Choroid plexus epithelial cell (primary cell): ENCODE results near the gene JCAD.
A peak's percentile ranks its signal among the peaks of the same experiment; 100 is the strongest.
"Not testable (repeated sequence)": the region's sequence is repeated elsewhere in the genome, so short reads cannot be mapped to it uniquely, and the experiment has no call there.

Experiments used
- DNase-seq: peaks from one replicate; pipeline ENCODE4 v3.0.0-alpha.2; 2010; ENCODE audit warnings: low read depth
- H3K4me3 ChIP-seq: 2 replicates; pipeline ENCODE4 v1.5.1; 2011; ENCODE audit warnings: low read depth, mild to moderate bottlenecking, control low read depth, low read length, moderate library complexity
- CTCF ChIP-seq: conservative IDR thresholded peaks from 2 replicates; pipeline ENCODE4 v1.5.1; 2011; ENCODE audit warnings: low read depth, mild to moderate bottlenecking, control low read depth, inconsistent platforms, low read length, moderate library complexity

The JCAD gene

DNA sequence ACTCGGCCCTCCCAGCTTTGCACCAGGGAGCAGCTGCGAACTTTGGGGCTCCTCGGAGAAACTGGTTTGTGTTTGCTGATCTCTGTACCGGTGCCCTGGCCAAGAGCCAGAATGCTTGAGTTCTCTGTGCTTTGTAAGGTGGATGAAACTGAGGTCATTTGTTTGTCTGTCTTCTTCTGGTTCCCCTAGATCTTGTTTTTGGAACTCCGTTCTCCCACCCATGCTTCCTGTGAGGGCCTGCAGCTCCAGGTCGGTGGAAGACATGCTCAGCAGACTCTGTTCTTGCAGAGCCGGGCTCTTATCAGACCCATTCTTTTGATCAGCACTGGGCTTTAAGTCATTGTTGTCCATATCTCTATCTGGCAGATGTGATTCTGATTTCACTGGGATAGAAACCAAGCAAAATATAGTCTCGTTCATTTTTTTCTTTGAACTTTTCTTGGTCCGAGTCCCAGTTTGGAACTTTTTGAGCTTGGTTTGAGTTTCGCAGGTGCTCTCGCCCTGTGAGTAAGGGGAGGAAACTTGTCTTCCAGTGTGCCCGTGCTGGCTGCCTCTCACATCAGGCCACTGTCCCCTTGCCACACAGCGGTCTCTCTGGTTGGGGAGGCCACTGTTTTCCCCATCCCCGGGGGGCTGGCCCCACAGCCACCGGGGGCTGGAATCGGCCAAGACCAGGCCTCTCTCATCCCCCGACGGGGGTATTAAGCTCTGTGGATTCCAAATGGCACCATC, 31.2 kb downstream of the JCAD start:
- H3K4me3 ChIP-seq: no peak overlapping the region
- DNase-seq: peak; percentile 46
- TF ChIP-seq CTCF: no peak

DNA sequence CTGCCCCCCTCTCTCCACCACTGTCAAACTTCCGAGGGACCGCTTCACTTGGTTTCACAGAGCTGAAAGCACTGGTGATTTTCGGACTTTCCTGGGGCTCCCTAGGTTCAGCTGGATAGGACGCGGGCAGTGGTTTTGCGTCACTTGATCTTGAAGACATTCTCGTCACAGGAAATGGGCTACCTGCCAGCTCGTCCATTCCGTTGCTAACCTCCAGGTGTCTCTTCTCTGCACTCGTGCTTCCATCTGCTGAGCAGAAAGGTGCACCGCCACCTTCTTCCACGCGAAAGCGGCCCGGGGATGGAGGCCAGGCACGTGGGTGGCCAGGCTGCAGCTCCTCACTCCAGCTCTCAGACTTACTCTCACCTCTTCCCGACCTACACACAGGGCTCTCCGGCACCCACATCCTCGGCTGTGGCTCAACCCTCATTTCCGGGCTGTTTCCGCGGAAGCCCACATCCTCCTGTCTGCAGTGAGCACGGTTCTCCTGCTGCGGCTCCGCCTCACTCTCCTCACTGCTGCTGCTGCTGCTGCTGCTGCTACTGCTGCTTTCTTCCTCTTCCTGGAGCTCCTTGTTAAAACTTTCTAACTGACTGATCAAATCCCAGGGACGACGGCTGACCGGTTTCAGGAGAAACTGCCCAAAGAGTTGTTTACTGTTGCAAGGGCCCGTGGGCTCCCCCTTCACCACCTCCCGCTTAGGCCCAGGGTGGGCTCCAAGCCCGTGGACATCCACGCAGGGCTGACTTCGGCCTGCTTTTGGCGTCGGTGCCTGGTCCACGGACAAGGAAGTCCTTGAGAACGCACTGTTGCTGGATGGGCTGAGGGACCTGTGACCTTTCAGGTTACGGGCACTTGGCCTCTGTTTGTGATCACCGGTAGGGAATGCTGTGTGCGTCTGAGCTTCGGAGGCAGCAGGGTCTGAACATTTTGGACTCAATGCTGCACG, 32.1 kb downstream of the JCAD start:
- peak; percentile 55 for DNase-seq
- no peak overlapping the region for H3K4me3 ChIP-seq
- TF ChIP-seq CTCF: peak; percentile 30

DNA sequence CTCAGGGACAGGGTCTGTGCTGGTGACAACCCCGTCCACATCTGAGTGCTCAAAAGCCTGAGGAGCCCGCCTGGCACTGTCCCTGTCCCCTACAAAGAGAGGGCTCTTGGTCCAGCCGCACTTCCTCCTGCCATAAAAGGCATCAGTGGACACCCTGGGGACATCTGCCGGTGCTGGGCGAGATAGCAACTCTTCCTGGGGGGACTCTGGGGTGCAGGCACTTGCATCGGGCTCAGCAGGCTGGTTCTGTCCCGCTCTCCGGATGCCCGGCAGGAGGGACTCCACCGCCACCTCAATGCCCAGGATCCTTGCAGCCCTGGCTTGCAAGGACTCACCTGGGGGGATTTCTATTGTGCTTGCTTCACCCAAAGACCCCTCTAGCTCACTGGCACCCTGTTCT, 32.8 kb downstream of the JCAD start:
- no peak for DNase-seq
- H3K4me3 ChIP-seq: no peak overlapping the region
- TF ChIP-seq CTCF: no peak

GRCh38 chr10:30026080-30026479, 33.3 kb downstream of the JCAD start:
- TF ChIP-seq CTCF: no peak
- no peak for DNase-seq
- H3K4me3 ChIP-seq: no peak overlapping the region

DNA sequence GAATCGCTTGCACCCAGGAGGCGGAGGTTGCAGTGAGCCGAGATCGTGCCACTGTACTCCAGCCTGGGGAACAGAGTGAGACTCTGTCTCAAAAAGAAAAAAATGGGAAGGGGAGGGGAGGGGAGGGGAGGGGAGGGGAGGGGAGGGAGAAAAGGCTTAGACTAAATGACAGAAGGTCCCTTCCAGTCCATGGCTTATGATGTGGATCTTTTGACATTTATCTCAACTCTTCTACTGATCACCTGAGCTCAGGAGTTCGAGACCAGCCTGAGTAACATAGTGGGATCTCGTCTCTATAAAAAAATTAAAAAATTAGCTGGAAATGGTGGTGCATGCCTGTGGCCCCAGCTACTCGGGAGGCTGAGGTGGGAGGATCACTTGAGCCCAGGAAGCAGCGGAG, 34.0 kb downstream of the JCAD start:
- DNase-seq, H3K4me3 ChIP-seq: not testable (repeated sequence)

DNA sequence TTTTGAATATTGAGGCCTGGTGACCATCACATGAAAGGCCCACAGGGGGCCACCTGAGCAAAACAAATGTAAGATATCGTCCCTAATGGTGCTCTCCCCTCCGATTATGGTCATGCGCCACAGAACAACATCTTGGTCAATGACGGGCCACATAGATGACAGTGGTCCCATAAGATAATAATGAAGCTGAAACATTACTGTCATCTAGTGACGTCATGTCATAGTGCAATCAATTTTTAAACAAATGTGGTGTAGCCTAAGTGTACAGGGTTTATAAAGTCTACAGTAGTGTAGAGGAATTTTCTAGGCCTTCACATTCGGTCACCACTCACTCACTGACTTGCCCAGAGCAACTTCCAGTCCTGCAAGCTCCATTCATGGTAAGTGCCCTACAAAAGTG, 36.8 kb downstream of the JCAD start:
- no peak for DNase-seq
- TF ChIP-seq CTCF: no peak
- no peak overlapping the region for H3K4me3 ChIP-seq

- no peak for TF ChIP-seq CTCF
- H3K4me3 ChIP-seq: no peak overlapping the region
- DNase-seq: no peak
Observed at GRCh38 chr10:30019468-30019867, 39.9 kb downstream of the JCAD start.
